NCI-H774 (cell line): ENCODE measurements around the gene GXYLT2.

Experiments
- DNase-seq: peaks from one replicate; lab custom pipeline; 2025; lab: John Stamatoyannopoulos, UW

GXYLT2 gene

GRCh38 chr3:72887705-72888545 lies at the start of gene GXYLT2:
TSS of gene GXYLT2 (plus strand) at chr3:72888046. CDS start at chr3:72888234, 188 bp downstream.
- no peak for DNase-seq

DNA sequence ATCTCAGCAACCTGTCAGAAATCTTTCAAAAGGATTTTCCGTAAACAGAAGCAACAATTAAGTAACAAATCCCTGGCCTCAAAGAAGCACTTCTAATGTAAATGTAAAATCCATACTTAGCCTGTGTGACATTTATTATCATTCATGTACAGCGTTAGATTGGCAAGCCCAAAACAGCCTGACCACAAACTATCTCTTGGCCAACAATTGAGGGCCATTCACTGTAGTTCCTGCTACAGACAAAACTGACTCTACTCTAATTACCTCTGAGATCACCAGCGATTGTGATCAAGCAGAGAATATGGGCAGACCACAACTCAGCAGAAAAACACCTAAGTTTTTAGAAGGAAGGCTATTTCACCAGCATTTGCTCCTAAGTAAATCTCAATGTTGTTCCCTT lies 48.8 kb upstream of the GXYLT2 start:
- no peak for DNase-seq

GRCh38 chr3:72844436-72844993 lies 43.3 kb upstream of the GXYLT2 start:
- no peak for DNase-seq

GRCh38 chr3:72846166-72846565 lies 41.7 kb upstream of the GXYLT2 start:
- DNase-seq: no peak

DNA sequence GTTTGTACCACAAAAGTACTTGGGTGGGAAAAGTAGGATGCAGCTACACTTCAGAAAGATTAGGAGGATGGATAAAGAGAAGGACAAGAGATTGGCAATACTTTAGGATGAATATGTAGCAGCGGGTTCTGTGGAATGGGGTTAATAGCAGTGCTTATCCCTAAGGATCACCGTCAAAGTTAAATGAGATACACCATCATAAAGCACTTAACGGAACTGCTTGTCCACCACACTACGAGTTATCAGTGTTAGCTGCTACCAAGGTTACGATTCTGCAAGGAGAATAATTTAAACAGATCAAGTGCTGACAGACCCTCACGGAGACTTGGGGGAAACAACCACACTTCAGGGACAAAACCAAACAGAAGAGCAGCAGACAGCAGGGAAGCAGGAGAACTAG lies 40.6 kb upstream of the GXYLT2 start:
- DNase-seq: no peak

DNA sequence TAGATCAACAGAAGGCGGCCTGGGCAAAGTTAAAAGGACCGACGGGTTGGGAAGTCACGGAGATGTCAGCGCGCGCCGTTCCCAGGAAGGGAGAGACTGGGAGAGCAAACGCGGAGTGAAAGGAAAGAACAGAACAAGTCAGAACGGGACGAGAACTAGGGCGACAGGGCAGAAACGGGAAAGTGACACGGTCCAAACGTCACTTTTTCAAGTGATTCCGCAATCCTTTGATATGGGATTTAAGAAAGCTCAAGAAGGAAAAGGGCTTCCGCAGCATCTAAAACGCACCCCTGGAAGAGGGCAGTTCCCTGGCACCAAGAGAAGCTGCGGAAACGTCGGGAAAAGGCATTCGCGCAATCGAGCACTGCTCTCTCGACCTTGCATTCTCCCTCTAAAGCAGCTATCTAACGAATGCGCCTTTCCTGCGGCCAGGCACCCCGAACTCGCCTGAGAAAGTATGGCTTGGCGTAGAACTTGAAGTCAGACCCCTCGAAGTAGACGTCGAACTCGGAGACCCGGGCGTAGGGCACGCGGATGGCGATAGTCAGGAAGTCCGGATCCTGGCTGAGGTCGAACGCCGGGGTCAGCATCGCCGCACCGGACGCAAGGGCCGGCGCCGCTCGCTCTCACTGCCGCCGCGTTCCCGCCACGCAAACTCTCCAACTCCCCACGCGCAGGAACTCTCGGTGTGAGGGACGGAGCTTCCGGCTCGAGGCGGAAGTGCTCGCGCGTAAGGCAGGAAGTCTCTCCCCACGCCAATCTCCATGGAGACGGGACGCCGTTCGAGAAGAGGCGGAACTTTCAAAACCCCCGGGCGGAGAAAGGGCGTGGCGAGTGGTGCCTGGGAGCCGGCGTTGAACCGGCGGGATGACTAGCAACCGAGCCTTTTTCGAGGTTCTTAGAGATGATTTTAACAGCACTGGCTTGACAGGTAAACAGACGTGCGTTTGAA lies 39.8 kb upstream of the GXYLT2 start, which contains the start of gene SHQ1:
Gene SHQ1 (minus strand): TSS at position 695 of the 952 bp plus-strand sequence. CDS start 105 bp downstream, at position 590.
- DNase-seq: peak; percentile 80

DNA sequence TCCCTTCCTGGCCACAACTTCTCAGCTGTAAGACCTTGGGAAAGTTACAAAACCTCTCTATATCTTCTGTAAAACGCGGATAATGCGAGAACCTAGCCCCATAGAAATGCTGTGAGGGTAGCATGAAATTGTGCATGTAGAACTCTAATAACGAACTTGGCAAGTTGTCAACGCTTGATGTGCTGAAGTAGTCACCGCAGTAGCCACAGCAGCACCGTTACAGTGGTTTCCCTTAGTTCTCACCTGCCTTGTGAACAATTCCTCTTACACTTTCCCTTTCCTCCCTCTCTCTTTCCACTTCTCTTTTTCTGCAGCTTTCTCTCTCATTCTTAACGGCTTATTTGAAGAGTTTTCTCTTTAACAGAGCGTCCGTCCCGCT lies 39.2 kb upstream of the GXYLT2 start:
- no peak for DNase-seq

- no peak for DNase-seq
Observed at GRCh38 chr3:72855001-72855400, 32.8 kb upstream of the GXYLT2 start.

- DNase-seq: no peak
Observed at GRCh38 chr3:72860053-72860452, 27.8 kb upstream of the GXYLT2 start.

DNA sequence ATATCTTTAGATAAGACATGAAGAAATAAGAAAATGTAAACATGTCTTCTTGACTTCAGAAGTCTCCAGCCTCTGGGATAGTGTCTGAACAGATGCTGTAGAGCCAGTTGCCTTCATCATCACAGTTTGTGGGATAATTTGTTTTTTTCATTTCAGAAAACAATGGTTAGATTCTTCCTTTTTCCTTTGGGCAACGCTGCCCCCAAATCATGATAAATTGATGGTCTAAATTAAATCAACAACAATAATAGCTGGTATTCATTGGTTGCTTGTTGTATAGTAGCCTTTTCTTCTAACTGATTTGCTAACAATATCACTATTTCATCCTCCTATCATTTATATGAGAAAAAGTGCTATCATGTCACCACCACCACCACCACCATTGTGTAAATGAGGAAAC lies 27.0 kb upstream of the GXYLT2 start:
- no peak for DNase-seq

- DNase-seq: no peak
Observed at GRCh38 chr3:72862314-72863090, 25.3 kb upstream of the GXYLT2 start.

DNA sequence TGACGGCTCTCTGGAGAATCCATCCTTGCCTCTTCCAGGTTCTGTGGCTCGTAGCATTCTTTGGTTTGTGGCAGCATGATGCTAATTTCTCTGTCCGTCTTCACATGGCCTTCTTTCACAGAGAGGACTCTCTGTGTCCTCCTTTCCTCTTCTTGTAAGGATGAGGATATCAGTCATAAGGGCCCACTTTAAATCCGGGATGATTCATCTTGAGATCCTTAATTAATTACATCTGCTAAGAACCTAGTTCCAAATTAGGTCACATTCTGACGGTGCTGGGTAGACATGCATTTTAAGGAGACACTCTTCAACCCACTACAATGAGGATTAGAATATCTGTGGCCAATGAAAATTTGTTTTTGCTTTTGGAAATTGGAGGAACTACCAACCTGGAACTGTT lies 15.7 kb upstream of the GXYLT2 start:
- DNase-seq: no peak

DNA sequence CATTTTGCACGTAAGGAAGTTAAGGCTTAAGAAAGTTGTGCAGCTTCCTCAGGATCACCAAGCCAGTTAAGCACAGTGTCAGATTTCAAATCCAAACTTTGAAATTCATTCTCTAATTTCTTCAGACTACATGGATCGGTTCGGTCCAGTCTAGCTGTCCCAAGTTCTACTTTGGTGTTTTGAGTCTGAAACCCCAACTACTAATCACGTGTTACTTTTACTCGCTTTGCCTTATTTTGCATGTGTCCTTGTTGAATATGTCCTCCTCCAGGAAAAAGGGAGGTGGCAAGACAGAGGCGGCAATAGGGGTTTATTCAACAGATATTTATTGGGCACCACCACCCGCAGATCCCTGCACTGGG lies 522 bp upstream of the GXYLT2 start:
- DNase-seq: no peak

DNA sequence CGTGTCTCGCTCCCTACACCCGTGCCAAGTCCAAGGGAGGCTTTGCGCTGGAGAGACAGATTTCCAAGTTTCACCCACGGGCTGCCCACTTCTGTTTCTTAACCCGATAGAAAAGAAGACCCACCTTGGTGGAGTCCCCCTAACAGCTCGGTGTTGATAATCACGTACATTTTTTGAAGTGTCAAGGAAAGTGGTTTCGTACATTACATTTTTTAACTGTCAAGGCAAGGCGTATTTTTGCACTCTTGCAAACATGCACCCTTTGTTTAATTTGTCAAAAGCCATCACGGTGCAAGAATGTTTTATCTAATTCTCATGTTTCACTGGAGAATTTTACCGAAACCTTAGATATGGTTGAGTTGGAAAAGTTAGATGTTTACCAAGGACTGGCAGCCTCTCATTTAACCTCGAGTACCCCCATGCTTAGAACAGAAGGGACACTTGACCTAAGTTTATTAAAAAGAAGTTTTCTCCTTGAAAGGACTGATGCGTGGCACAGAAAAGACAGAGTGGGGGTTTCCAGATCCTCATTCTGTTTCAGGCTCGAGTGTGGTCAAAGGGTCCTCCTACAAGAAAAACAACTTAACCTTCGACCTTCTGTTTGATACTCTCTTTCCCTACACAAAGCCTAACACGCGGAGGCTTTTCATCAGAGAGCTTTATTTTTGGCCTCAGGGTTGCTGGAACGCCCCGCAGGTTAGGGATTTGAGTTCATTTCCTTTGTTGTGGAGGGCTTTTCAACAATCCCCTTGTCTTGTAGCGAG lies 882 bp downstream of the GXYLT2 start:
- DNase-seq: no peak

GRCh38 chr3:72889310-72890165 lies 1.7 kb downstream of the GXYLT2 start:
- DNase-seq: no peak

DNA sequence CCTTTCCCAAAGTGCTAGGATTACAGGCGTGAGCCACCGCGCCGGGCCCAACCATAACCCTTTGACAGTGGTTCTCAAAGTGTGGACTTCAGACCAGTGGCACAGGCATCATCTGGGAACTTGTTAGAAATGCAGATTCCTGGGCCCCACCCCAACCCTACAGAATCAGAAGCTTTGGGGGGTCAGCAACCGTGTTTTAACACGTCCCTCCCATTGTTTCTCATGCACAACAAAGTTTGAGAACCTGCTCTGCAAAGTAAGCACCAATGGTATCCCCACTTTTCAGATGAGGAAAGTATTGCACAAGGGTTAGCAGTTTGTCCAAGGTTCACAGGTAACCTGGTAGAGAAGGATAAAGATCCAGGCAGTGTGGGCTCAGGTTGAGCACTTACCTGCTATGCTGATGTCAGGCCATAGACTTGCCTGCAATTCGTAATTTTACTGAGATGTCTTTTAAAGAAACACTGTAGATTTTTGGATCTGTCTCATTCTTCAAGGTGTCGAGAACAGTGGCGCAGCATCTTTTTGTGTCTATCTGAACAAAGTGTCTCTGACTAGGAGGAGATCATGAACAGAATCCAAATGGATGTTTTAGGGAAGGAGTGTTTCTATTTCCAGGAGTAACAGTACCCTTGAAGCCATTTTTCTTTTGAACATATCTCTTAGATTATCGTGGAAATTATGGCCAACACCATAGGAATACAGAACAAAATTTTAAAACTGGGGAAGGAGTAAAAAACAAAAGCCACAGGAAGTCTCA lies 2.5 kb downstream of the GXYLT2 start:
- DNase-seq: no peak

DNA sequence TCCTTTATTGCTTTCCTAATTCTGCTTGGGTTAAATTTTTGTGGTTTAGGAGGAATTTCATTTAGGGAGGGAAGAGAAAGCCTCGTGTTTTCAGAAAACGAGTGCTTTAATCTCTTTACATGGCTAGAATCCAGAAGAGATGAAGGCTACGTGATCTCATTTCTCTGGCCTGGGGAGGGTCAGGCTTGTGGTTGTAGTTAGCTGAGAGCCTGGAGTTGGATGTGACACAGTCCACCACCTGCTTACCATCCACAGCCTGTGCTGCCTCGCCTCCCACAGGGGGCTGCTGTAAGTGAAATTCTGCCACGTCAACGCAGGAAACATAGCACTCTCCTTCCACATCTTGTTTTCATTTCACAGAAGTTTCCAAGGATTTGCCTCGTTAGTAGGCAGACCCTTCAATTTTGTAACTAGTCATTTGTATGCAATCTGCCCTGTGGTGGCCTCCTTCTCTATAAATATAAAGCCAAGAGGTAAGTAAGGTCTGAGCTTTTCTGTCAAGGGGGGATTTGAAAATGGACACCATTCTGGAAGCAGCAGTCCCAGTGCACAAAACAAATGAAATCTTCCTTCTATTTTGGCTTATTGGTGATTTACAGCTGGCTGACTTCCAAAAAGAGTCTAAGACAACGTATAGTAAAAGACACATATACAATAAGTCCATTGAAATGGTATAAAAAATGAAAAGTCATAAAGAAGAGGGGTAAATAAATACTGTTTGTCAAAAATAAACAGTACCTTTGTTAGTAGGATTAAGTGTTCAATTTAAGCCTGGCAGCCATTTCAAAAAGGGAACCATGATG lies 3.4 kb downstream of the GXYLT2 start:
- no peak for DNase-seq

GRCh38 chr3:72892081-72892775 lies 4.4 kb downstream of the GXYLT2 start:
- DNase-seq: no peak
